ENCODE results near the gene GABBR1.

Gene GABBR1

DNA sequence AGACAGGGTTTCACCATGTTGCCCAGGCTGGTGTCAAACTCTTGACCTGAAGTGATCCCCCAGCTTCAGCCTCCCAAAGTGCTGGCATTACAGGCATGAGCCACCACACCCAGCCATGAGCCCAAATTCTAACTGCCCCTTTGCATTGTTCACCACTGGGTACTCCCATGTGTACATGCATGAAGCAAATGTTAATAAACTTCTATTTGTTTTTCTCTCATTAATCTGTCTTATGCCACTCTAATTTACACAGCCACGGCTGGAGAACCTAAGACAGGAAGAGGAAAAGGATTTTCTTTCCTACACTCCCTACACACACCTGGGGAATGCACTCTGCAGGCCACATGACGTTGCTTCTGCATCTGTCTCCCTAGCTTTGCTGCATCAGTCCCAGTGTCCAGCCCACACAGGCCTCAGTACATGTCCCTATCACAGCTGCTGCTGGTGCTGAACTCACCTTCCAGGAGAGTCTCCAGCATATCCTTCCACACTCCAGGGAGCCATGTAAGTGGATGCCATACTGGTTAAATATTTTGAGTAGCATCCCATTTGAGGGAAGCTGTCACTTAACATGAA, 34.7 kb downstream of the GABBR1 start:
- Histone ChIP-seq H3K4ac (ENCODE audit: low read depth, low read length) (no peak overlapping the region), H3K23ac (ENCODE audit: low read length) (no peak overlapping the region), H3K27me3 (ENCODE audit: insufficient read depth, low read length, poor library complexity) (no peaks in the 10 kb centered on the region), H2BK15ac (replicated peaks; ENCODE audit: low read depth) (no peak overlapping the region), H3K4me3 (ENCODE audit: low read length) (no peak overlapping the region), H2AK5ac (ENCODE audit: low read length) (no peak overlapping the region), H3K56ac (ENCODE audit: low read length) (no peak overlapping the region), H3K36me3 (ENCODE audit: control insufficient read depth, insufficient read depth, low read length) (peaks cover 24% of the 10 kb centered on the region), H3K9ac (ENCODE audit: low read length) (no peak overlapping the region), H3K18ac (ENCODE audit: low read length) (no peak overlapping the region), H2BK120ac (ENCODE audit: low read depth, low read length) (no peak overlapping the region), H3K27ac (ENCODE audit: low read depth, low read length) (no peak overlapping the region), H4K8ac (ENCODE audit: low read depth, low read length) (no peak overlapping the region), H2BK5ac (ENCODE audit: low read length) (no peak overlapping the region), H3K4me1 (ENCODE audit: control insufficient read depth, low read depth, low read length) (no peaks in the 10 kb centered on the region), H4K5ac (ENCODE audit: low read length) (no peak overlapping the region), H3K79me2 (ENCODE audit: control insufficient read depth, insufficient read depth, low read length) (no peaks in the 10 kb centered on the region), H3K4me2 (ENCODE audit: low read length) (no peak overlapping the region), H3K79me1 (ENCODE audit: low read length) (peaks cover 4% of the 10 kb centered on the region)
- no CpG with 5 or more reads among the region's 2 CpGs for WGBS (ENCODE audit: extremely low coverage, insufficient coverage, low lambda C conversion rate)
- DNase-seq, result no peak

- no peak overlapping the region for H2BK15ac ChIP-seq (replicated peaks; ENCODE audit: low read depth)
- no peak overlapping the region for H3K4ac ChIP-seq (ENCODE audit: low read depth, low read length)
- H4K8ac ChIP-seq (ENCODE audit: low read depth, low read length), result no peak overlapping the region
- no peak overlapping the region for H3K4me2 ChIP-seq (ENCODE audit: low read length)
- no peak overlapping the region for H3K23ac ChIP-seq (ENCODE audit: low read length)
- no peak overlapping the region for H3K56ac ChIP-seq (ENCODE audit: low read length)
- no peak for DNase-seq
- WGBS (ENCODE audit: extremely low coverage, insufficient coverage, low lambda C conversion rate), result no CpG with 5 or more reads among the region's 2 CpGs
- no peak overlapping the region for H3K27ac ChIP-seq (ENCODE audit: low read depth, low read length)
- no peaks in the 10 kb centered on the region for H3K79me2 ChIP-seq (ENCODE audit: control insufficient read depth, insufficient read depth, low read length)
- H3K4me1 ChIP-seq (ENCODE audit: control insufficient read depth, low read depth, low read length), result no peaks in the 10 kb centered on the region
- H3K18ac ChIP-seq (ENCODE audit: low read length), result no peak overlapping the region
- no peak overlapping the region for H3K9ac ChIP-seq (ENCODE audit: low read length)
- no peak overlapping the region for H3K4me3 ChIP-seq (ENCODE audit: low read length)
- H2AK5ac ChIP-seq (ENCODE audit: low read length), result no peak overlapping the region
- H3K27me3 ChIP-seq (ENCODE audit: insufficient read depth, low read length, poor library complexity), result no peaks in the 10 kb centered on the region
- no peak overlapping the region for H2BK5ac ChIP-seq (ENCODE audit: low read length)
- H3K79me1 ChIP-seq (ENCODE audit: low read length), result no peaks in the 10 kb centered on the region
- H3K36me3 ChIP-seq (ENCODE audit: control insufficient read depth, insufficient read depth, low read length), result peaks cover 18% of the 10 kb centered on the region
- H4K5ac ChIP-seq (ENCODE audit: low read length), result no peak overlapping the region
- no peak overlapping the region for H2BK120ac ChIP-seq (ENCODE audit: low read depth, low read length)
These were observed 35.8 kb downstream of the GABBR1 start for GRCh38 chr6:29597184-29597583.

- DNase-seq, result peak; percentile 71
- no peak overlapping the region for H2AK5ac ChIP-seq (ENCODE audit: low read length)
- no peak overlapping the region for H4K8ac ChIP-seq (ENCODE audit: low read depth, low read length)
- H3K4me2 ChIP-seq (ENCODE audit: low read length), result no peak overlapping the region
- peaks cover 14% of the 10 kb centered on the region for H3K36me3 ChIP-seq (ENCODE audit: control insufficient read depth, insufficient read depth, low read length)
- H3K79me1 ChIP-seq (ENCODE audit: low read length), result no peaks in the 10 kb centered on the region
- H3K79me2 ChIP-seq (ENCODE audit: control insufficient read depth, insufficient read depth, low read length), result no peaks in the 10 kb centered on the region
- no peak overlapping the region for H3K4me3 ChIP-seq (ENCODE audit: low read length)
- no peaks in the 10 kb centered on the region for H3K4me1 ChIP-seq (ENCODE audit: control insufficient read depth, low read depth, low read length)
- no peak overlapping the region for H3K4ac ChIP-seq (ENCODE audit: low read depth, low read length)
- no peak overlapping the region for H4K5ac ChIP-seq (ENCODE audit: low read length)
- H3K23ac ChIP-seq (ENCODE audit: low read length), result no peak overlapping the region
- H3K18ac ChIP-seq (ENCODE audit: low read length), result no peak overlapping the region
- H3K27ac ChIP-seq (ENCODE audit: low read depth, low read length), result no peak overlapping the region
- H2BK120ac ChIP-seq (ENCODE audit: low read depth, low read length), result no peak overlapping the region
- H2BK5ac ChIP-seq (ENCODE audit: low read length), result no peak overlapping the region
- no peak overlapping the region for H3K9ac ChIP-seq (ENCODE audit: low read length)
- WGBS (ENCODE audit: extremely low coverage, insufficient coverage, low lambda C conversion rate), result no CpG with 5 or more reads among the region's 6 CpGs
- H3K27me3 ChIP-seq (ENCODE audit: insufficient read depth, low read length, poor library complexity), result no peaks in the 10 kb centered on the region
- no peak overlapping the region for H2BK15ac ChIP-seq (replicated peaks; ENCODE audit: low read depth)
- no peak overlapping the region for H3K56ac ChIP-seq (ENCODE audit: low read length)
These were observed 36.5 kb downstream of the GABBR1 start for GRCh38 chr6:29596381-29596900.

- no peaks in the 10 kb centered on the region for H3K79me1 ChIP-seq (ENCODE audit: low read length)
- no peak for DNase-seq
These were observed 39.7 kb downstream of the GABBR1 start for GRCh38 chr6:29593199-29593855.

DNA sequence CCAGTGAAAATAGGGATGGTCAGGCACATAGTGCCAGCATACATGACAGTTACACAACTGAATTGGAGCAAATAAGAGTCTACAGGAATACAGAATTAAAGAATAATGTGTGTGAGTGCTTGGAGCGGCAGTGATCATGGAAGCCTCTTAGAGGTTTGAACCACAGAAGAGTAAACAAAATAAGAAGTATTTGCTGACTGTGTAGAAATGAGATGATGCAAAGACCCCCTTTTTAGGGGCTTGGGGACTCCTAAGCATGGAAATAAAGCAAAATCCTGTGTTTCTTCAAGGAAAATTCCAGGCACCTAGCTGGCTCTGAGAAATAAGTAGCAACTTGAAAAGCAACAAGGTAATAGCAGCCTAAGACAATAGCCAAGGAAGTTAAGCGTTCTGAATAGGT, 41.3 kb downstream of the GABBR1 start:
- Histone ChIP-seq H2BK15ac (replicated peaks; ENCODE audit: low read depth) (no peak overlapping the region), H3K56ac (ENCODE audit: low read length) (no peak overlapping the region), H3K36me3 (ENCODE audit: control insufficient read depth, insufficient read depth, low read length) (no peaks in the 10 kb centered on the region), H3K27ac (ENCODE audit: low read depth, low read length) (no peak overlapping the region), H3K4me2 (ENCODE audit: low read length) (no peak overlapping the region), H3K18ac (ENCODE audit: low read length) (no peak overlapping the region), H3K23ac (ENCODE audit: low read length) (no peak overlapping the region), H3K4ac (ENCODE audit: low read depth, low read length) (no peak overlapping the region), H3K4me1 (ENCODE audit: control insufficient read depth, low read depth, low read length) (no peaks in the 10 kb centered on the region), H3K27me3 (ENCODE audit: insufficient read depth, low read length, poor library complexity) (no peaks in the 10 kb centered on the region), H3K79me1 (ENCODE audit: low read length) (no peaks in the 10 kb centered on the region), H3K79me2 (ENCODE audit: control insufficient read depth, insufficient read depth, low read length) (no peaks in the 10 kb centered on the region), H4K5ac (ENCODE audit: low read length) (no peak overlapping the region), H2BK5ac (ENCODE audit: low read length) (no peak overlapping the region), H4K8ac (ENCODE audit: low read depth, low read length) (no peak overlapping the region), H2AK5ac (ENCODE audit: low read length) (no peak overlapping the region), H3K4me3 (ENCODE audit: low read length) (no peak overlapping the region), H2BK120ac (ENCODE audit: low read depth, low read length) (no peak overlapping the region), H3K9ac (ENCODE audit: low read length) (no peak overlapping the region)
- DNase-seq, result no peak
- no CpG with 5 or more reads among the region's 2 CpGs for WGBS (ENCODE audit: extremely low coverage, insufficient coverage, low lambda C conversion rate)

More at GRCh38 chr6:29593199-29593855, 39.7 kb downstream of the GABBR1 start:
- no peak overlapping the region for H2BK120ac ChIP-seq (ENCODE audit: low read depth, low read length)
- no peak overlapping the region for H4K5ac ChIP-seq (ENCODE audit: low read length)
- H3K4ac ChIP-seq (ENCODE audit: low read depth, low read length), result no peak overlapping the region
- H2BK15ac ChIP-seq (replicated peaks; ENCODE audit: low read depth), result no peak overlapping the region
- no peak overlapping the region for H3K56ac ChIP-seq (ENCODE audit: low read length)
- H3K36me3 ChIP-seq (ENCODE audit: control insufficient read depth, insufficient read depth, low read length), result no peaks in the 10 kb centered on the region
- no peak overlapping the region for H2BK5ac ChIP-seq (ENCODE audit: low read length)
- no peak overlapping the region for H3K18ac ChIP-seq (ENCODE audit: low read length)
- H3K4me3 ChIP-seq (ENCODE audit: low read length), result no peak overlapping the region
- no CpG with 5 or more reads among the region's 4 CpGs for WGBS (ENCODE audit: extremely low coverage, insufficient coverage, low lambda C conversion rate)
- no peak overlapping the region for H3K9ac ChIP-seq (ENCODE audit: low read length)
- no peak overlapping the region for H3K23ac ChIP-seq (ENCODE audit: low read length)
- no peak overlapping the region for H4K8ac ChIP-seq (ENCODE audit: low read depth, low read length)
- no peak overlapping the region for H3K4me2 ChIP-seq (ENCODE audit: low read length)
- no peak overlapping the region for H2AK5ac ChIP-seq (ENCODE audit: low read length)
- H3K4me1 ChIP-seq (ENCODE audit: control insufficient read depth, low read depth, low read length), result no peaks in the 10 kb centered on the region
- no peaks in the 10 kb centered on the region for H3K27me3 ChIP-seq (ENCODE audit: insufficient read depth, low read length, poor library complexity)
- no peak overlapping the region for H3K27ac ChIP-seq (ENCODE audit: low read depth, low read length)
- no peaks in the 10 kb centered on the region for H3K79me2 ChIP-seq (ENCODE audit: control insufficient read depth, insufficient read depth, low read length)
